Measurements from ENCODE around the gene CERKL.

CERKL gene

DNA sequence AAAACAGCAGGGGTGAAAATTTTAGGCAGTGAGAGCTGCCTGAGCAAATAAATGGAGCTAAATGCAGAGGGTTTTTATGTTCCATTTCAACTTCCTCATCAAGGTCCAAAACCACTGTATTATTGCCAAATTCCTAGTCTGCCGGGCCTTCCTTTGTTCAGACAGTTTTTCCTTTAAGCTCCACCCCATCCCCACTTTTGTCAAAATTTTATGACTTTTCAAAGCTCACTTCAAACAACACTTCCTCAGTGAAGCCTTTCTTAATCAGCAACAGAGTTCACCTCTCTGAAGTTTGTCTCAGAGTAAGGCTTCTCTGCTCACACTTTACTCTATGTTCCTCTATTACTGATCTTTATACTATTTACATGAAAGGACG, 81.3 kb downstream of the CERKL start:
- no peak overlapping the region for H3K27ac ChIP-seq
- no peaks in the 10 kb centered on the region for H3K36me3 ChIP-seq (replicated peaks)
- TF ChIP-seq, protein P1, sequence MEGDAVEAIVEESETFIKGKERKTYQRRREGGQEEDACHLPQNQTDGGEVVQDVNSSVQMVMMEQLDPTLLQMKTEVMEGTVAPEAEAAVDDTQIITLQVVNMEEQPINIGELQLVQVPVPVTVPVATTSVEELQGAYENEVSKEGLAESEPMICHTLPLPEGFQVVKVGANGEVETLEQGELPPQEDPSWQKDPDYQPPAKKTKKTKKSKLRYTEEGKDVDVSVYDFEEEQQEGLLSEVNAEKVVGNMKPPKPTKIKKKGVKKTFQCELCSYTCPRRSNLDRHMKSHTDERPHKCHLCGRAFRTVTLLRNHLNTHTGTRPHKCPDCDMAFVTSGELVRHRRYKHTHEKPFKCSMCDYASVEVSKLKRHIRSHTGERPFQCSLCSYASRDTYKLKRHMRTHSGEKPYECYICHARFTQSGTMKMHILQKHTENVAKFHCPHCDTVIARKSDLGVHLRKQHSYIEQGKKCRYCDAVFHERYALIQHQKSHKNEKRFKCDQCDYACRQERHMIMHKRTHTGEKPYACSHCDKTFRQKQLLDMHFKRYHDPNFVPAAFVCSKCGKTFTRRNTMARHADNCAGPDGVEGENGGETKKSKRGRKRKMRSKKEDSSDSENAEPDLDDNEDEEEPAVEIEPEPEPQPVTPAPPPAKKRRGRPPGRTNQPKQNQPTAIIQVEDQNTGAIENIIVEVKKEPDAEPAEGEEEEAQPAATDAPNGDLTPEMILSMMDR (IDR thresholded peaks at IDR 0.05; ENCODE audit: low read depth, low read length, missing control alignments): no peak

DNA sequence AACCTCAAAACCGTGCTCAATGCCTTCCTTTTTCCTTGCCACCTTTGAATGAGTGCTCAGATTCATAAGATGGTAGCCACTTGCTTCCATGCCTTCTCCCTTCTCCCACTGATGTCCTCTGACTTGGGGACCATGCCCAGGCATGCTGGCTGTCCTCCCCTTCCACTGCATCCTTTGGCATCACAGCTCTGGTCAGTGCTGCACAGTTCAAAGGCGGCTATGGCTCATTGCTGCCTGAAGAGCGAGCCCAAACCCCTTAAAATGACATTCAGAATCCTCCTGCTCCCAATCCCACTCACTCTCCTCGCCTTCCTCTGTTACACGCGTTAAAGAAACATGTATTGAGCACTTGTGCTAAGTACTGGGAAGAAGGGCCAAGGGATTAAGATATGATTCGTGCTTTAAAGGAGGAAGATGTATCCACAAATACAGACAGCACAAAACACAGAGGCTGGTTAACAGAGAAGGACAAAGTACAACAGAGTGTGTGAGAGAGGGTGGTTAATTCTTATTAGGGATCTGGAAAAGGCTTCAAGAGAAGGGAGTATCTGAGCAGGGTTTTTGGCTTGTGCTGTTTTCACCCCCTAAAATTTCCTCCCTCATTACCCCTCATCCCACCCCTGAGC, 81.8 kb downstream of the CERKL start:
- Histone ChIP-seq H3K36me3 (replicated peaks) (no peaks in the 10 kb centered on the region), H3K4me3 (ENCODE audit: low read depth, low read length) (no peak overlapping the region), H3K27ac (no peak overlapping the region), H3K27me3 (replicated peaks) (no peaks in the 10 kb centered on the region)
- in situ Hi-C loops (cut with HindIII; ENCODE audit: low pct_ligation_motif_present, low sequenced_read_pairs): no loop called here
- DNase-seq: no peak
- TF ChIP-seq, protein P1 (IDR thresholded peaks at IDR 0.05; ENCODE audit: low read depth, low read length, missing control alignments): no peak

More for the DNA sequence above, 81.3 kb downstream of the CERKL start:
- no peaks in the 10 kb centered on the region for H3K27me3 ChIP-seq (replicated peaks)
- no peak for DNase-seq
- H3K4me3 ChIP-seq (ENCODE audit: low read depth, low read length): no peak overlapping the region
- in situ Hi-C loops (cut with HindIII; ENCODE audit: low pct_ligation_motif_present, low sequenced_read_pairs): no loop called here

DNA sequence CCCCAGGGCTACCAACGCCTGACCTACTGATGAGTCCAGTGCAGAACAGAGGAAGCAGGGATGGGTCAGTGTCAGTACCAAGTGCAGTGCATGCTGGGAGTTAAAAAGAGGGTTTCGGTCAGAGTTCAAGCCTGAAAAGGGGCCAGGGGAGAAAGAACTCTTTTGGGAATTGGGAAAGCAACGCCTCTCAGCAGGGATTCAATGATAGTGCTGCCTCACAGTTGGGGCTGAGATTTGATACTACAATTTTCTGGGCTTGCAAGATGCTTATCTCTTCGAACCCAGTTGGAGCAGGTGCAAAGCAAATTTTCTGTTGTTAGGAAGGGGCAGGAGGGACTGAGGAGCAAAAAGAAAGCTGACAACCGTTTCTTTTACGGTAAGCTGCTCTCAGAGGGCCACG, 82.6 kb downstream of the CERKL start:
- TF ChIP-seq, protein P1 (IDR thresholded peaks at IDR 0.05; ENCODE audit: low read depth, low read length, missing control alignments): no peak
- H3K36me3 ChIP-seq (replicated peaks): no peaks in the 10 kb centered on the region
- in situ Hi-C loops (cut with HindIII; ENCODE audit: low pct_ligation_motif_present, low sequenced_read_pairs): no loop called here
- no peak overlapping the region for H3K27ac ChIP-seq
- no peak overlapping the region for H3K4me3 ChIP-seq (ENCODE audit: low read depth, low read length)
- DNase-seq: no peak
- no peaks in the 10 kb centered on the region for H3K27me3 ChIP-seq (replicated peaks)

DNA sequence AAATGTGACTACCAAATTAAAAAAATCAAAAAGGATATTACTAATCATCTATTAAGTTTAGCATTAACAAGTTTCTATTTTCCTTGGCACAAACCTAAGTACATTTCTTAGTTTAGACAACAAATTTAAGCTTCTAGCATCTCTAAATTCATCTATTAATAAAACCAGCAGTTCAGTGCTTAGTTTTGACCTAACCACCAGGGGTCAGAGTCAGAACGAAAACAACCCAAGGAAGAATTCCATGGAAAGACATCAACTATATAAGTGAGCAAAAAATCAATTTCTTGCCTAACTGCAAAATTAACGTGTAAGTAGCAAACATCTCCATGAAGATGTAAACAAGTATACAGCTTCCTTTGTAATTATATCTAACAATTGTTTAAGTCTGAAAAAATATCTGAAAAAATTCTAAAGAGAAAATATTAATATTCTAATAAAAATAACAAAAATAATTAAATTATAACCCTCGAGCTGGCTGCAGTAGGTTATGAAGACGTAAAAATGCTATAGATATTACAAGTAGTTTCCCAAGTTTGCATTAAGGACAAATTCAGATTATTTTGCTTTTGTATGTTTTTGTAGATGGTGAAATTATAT, 83.7 kb downstream of the CERKL start:
- Histone ChIP-seq H3K27ac (no peak overlapping the region), H3K4me3 (ENCODE audit: low read depth, low read length) (no peak overlapping the region), H3K27me3 (replicated peaks) (no peaks in the 10 kb centered on the region), H3K36me3 (replicated peaks) (no peaks in the 10 kb centered on the region)
- TF ChIP-seq, protein P1 (IDR thresholded peaks at IDR 0.05; ENCODE audit: low read depth, low read length, missing control alignments): peak; percentile 57
- in situ Hi-C loops (cut with HindIII; ENCODE audit: low pct_ligation_motif_present, low sequenced_read_pairs): no loop called here
- peak; percentile 28 for DNase-seq

DNA sequence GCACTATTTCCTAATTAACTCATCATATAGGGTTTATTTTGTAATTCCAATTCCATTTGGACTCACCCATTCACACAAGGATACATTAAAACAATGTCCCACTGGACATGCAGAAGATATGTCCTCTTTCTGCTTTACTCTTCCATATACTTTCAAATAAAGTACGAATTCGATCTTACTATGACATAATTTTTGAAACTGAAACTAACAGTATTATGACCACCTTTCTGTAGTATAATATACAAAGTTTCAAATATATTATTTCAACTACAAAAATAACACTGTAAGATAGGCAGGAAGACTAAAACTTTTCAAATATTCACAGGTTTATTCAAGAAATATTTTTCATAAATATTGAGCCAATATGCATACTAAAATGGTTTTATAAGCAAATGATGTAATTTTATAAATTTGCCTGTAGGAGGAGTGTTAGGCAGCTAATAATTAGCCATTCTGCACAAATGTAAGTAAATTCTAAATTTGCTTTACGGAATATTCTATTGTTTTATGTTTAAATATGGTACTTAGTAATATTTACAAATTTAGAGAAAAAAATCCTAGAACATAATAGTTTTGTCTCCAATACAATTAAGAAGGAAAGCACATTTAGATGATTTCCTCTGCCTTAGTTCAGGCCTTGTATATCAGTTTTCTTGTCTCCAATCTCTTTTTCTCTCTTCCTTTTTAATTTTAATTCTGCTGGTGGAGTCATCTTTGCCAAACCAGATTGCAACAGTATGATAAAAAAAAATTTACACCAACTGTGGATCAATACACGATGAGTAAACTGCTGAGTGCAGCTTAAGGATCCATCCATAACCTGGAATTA, 85.9 kb downstream of the CERKL start:
- in situ Hi-C loops (cut with HindIII; ENCODE audit: low pct_ligation_motif_present, low sequenced_read_pairs): no loop called here
- no peaks in the 10 kb centered on the region for H3K36me3 ChIP-seq (replicated peaks)
- no peaks in the 10 kb centered on the region for H3K27me3 ChIP-seq (replicated peaks)
- TF ChIP-seq, protein P1 (IDR thresholded peaks at IDR 0.05; ENCODE audit: low read depth, low read length, missing control alignments): peak; percentile 28
- no peak overlapping the region for H3K4me3 ChIP-seq (ENCODE audit: low read depth, low read length)
- no peak overlapping the region for H3K27ac ChIP-seq
- DNase-seq: no peak
